Sigmoid colon (tissue), 7 donors: ENCODE results near the gene SORCS2. TPM values are rescaled to one million over a fixed set of nuclear protein-coding genes. Genes with fewer than 3 reads are reported as not detected.

ENCODE experiments used
- DNase-seq: peaks from one replicate; pipeline ENCODE4 v3.0.0-alpha.2; 2019
- H3K27ac ChIP-seq, 4 donors: fragments of 200-600 bp; sonication (generic); one replicate each; pipeline ENCODE4 v1.5.1; 2016 to 2019; ENCODE audit warnings: mild to moderate bottlenecking in 1 of 4
- H3K27me3 ChIP-seq, 3 donors: fragments of 200-600 bp; sonication (generic); one replicate each; pipeline ENCODE4 v1.5.1; 2019; ENCODE audit warnings: mild to moderate bottlenecking in 1 of 3
- H3K36me3 ChIP-seq, 4 donors: fragments of 200-600 bp; sonication (generic); one replicate each; pipeline ENCODE4 v1.5.1; 2016 to 2019
- H3K4me1 ChIP-seq, 4 donors: fragments of 200-600 bp; sonication (generic); one replicate each; pipeline ENCODE4 v1.5.1; 2017 to 2019
- H3K4me3 ChIP-seq, 4 donors: fragments of 200-600 bp; sonication (generic); one replicate each; pipeline ENCODE4 v1.5.1; 2017 to 2019; ENCODE audit warnings: mild to moderate bottlenecking in 2 of 4, moderate library complexity in 1 of 4
- H3K9me3 ChIP-seq, 4 donors: fragments of 200-600 bp in 3 of 4; sonication (generic) in 3 of 4; one replicate each; pipeline versions ENCODE4 v1.5.1 to v1.6.1; 2013 to 2019
- EP300 ChIP-seq, 4 donors: sonication (generic); formaldehyde crosslinking; IDR thresholded peaks; one replicate each; pipeline ENCODE4 v1.6.1; 2017; ENCODE audit warnings: antibody characterized with exemption in 4 of 4
- POLR2A ChIP-seq, 2 donors: fragments of 450-650 bp; IDR thresholded peaks; one replicate each; pipeline ENCODE4 v1.6.1; 2016; ENCODE audit warnings: antibody characterized with exemption in 2 of 2, mild to moderate bottlenecking in 2 of 2, moderate library complexity in 2 of 2
- POLR2AphosphoS5 ChIP-seq, 4 donors: sonication (generic); formaldehyde crosslinking; IDR thresholded peaks; one replicate each; pipeline ENCODE4 v1.6.1; 2017; ENCODE audit warnings: antibody characterized with exemption in 4 of 4
- WGBS, 2 donors: extraction: QIAGEN DNeasy Blood & Tissue Kit; methylation state at CpG; one replicate each; pipeline ENCODE4 v1.1.7; 2013; 5-methylcytosine and 5-hydroxymethylcytosine counted together
- intact Hi-C: fragments of 100-400 bp; cut with DNase I; formaldehyde crosslinking; loops from one replicate; pipeline ENCODE4 v1.15.1; 2023
- polyA plus RNA-seq, 3 donors: library from polyadenylated mRNA; stranded (reverse); fragments of 200-250 nt; gene quantifications; one replicate each; pipeline ENCODE4 v1.2.3, GENCODE V29; 2013
- total RNA-seq, 4 donors: library from RNA; depleted of rRNA; stranded (reverse); fragments of >200 nt; gene quantifications; one replicate each; pipeline ENCODE4 v1.1.0, GENCODE V29; 2016
- TF ChIP-seq, protein P1 (sequence below), 4 experiments: fragments of 450-650 bp in 3 of 4; fragments of 200-600 bp in 1 of 4; IDR thresholded peaks; one replicate each; pipeline ENCODE4 v1.5.1; 2016 to 2019; ENCODE audit warnings: antibody characterized with exemption in 4 of 4, mild to moderate bottlenecking in 3 of 4, moderate library complexity in 2 of 4
- donor health status: healthy with polysubstance abuse.
- donor health status: Bipolar disorder and iron deficiency.
- donor health status: healthy.

SORCS2 gene
- total and polyA plus RNA-seq, 7 donors, result 1.8 to 6.4 (median 3.9) TPM; not detected in 2

- no peaks in the 10 kb centered on the region for H3K9me3 ChIP-seq
- 83 to 88% methylated on average over 2 of the region's 2 CpGs for WGBS, 2 donors
- H3K27me3 ChIP-seq, result no peaks in the 10 kb centered on the region
- intact Hi-C loops, result no loop called here
- no peak overlapping the region for H3K4me3 ChIP-seq
- DNase-seq, result no peak
- H3K4me1 ChIP-seq, result peaks cover 0 to 36% (median 29%) of the 10 kb centered on the region in 4 donors
- H3K36me3 ChIP-seq, result no peaks in the 10 kb centered on the region
- no peak overlapping the region for H3K27ac ChIP-seq
- TF ChIP-seq POLR2AphosphoS5 (IDR thresholded peaks at IDR 0.05) (no peak), POLR2A (IDR thresholded peaks at IDR 0.05) (no peak), EP300 (IDR thresholded peaks at IDR 0.05) (no peak)
- TF ChIP-seq, protein P1, sequence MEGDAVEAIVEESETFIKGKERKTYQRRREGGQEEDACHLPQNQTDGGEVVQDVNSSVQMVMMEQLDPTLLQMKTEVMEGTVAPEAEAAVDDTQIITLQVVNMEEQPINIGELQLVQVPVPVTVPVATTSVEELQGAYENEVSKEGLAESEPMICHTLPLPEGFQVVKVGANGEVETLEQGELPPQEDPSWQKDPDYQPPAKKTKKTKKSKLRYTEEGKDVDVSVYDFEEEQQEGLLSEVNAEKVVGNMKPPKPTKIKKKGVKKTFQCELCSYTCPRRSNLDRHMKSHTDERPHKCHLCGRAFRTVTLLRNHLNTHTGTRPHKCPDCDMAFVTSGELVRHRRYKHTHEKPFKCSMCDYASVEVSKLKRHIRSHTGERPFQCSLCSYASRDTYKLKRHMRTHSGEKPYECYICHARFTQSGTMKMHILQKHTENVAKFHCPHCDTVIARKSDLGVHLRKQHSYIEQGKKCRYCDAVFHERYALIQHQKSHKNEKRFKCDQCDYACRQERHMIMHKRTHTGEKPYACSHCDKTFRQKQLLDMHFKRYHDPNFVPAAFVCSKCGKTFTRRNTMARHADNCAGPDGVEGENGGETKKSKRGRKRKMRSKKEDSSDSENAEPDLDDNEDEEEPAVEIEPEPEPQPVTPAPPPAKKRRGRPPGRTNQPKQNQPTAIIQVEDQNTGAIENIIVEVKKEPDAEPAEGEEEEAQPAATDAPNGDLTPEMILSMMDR (IDR thresholded peaks at IDR 0.05), result no peak
Observed at GRCh38 chr4:7400671-7401298, 208.4 kb downstream of the SORCS2 start.

DNA sequence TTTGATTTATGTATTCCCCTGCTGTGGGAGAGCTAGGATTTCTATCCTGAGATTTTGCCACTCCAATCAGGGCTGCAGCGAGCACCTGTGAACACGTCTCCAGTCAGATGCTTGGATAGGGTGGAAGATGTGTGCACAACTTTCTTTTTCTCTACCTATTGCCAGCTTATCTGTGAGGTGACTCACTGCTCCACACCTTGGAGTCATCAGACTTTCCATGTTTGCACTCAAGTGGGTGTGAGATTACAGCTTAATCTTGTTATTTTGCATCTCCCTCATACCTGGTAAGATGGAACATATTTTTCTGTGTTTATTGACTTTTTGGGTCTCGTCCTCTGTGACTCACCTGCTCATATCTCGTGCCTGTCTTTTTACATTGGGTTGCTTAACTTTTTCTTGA, 210.2 kb downstream of the SORCS2 start:
- TF ChIP-seq EP300 (IDR thresholded peaks at IDR 0.05), result no peak
- no peak for TF ChIP-seq POLR2A (IDR thresholded peaks at IDR 0.05)
- TF ChIP-seq, protein P1 (IDR thresholded peaks at IDR 0.05), result no peak
- TF ChIP-seq POLR2AphosphoS5 (IDR thresholded peaks at IDR 0.05), result no peak
- no peaks in the 10 kb centered on the region for H3K36me3 ChIP-seq
- H3K4me1 ChIP-seq, result peaks cover 0 to 33% (median 25%) of the 10 kb centered on the region in 4 donors
- H3K27ac ChIP-seq, result peak overlapping the region in 1 of 4 donors; percentile 71
- 16 to 53% methylated on average over 4 of the region's 4 CpGs for WGBS, 2 donors
- no peak for DNase-seq
- intact Hi-C loops, result no loop called here
- H3K4me3 ChIP-seq, result no peak overlapping the region
- no peaks in the 10 kb centered on the region for H3K9me3 ChIP-seq
- no peaks in the 10 kb centered on the region for H3K27me3 ChIP-seq

GRCh38 chr4:7403001-7403400, 210.7 kb downstream of the SORCS2 start:
- intact Hi-C loops, result no loop called here
- TF ChIP-seq EP300 (IDR thresholded peaks at IDR 0.05) (peak in 1 of 4 donors; percentile 20), POLR2AphosphoS5 (IDR thresholded peaks at IDR 0.05) (peak; percentile 19 to 83 (median 76))
- TF ChIP-seq, protein P1 (IDR thresholded peaks at IDR 0.05), result no peak
- no peaks in the 10 kb centered on the region for H3K36me3 ChIP-seq
- WGBS, 2 donors, result 50 to 64% methylated on average over 3 of the region's 3 CpGs
- H3K4me3 ChIP-seq, result no peak overlapping the region
- DNase-seq, result peak; percentile 71
- peaks cover 0 to under 1% (median under 1%) of the 10 kb centered on the region in 4 donors for H3K9me3 ChIP-seq
- no peaks in the 10 kb centered on the region for H3K27me3 ChIP-seq
- peaks cover 0 to 28% (median 20%) of the 10 kb centered on the region in 4 donors for H3K4me1 ChIP-seq
- H3K27ac ChIP-seq, result peak overlapping the region in 2 of 4 donors; percentile 57 to 71

DNA sequence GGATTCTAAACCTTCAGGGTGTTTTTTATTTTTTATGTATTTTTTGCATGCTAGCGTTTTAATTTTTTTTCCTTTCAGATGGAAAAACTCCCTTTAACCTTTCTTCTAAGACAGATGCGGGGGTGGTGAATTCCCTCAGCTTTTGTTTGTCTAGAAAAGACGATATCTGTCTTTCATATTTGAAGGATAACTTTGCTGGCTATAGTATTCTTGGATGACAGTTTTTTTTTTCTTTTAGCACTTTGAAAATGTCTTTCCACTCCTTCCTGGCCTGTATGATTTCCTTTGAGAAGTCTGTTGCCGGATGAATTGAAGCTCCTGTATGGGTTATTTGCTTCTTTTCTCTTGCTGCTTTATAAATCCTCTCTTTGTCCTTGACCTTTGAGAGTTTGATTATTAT, 215.8 kb downstream of the SORCS2 start:
- TF ChIP-seq EP300 (IDR thresholded peaks at IDR 0.05) (no peak), POLR2A (IDR thresholded peaks at IDR 0.05) (no peak), POLR2AphosphoS5 (IDR thresholded peaks at IDR 0.05) (no peak)
- TF ChIP-seq, protein P1 (IDR thresholded peaks at IDR 0.05), result no peak
- no peak overlapping the region for H3K27ac ChIP-seq
- intact Hi-C loops, result no loop called here
- H3K4me3 ChIP-seq, result no peak overlapping the region
- no peak for DNase-seq
- H3K4me1 ChIP-seq, result peaks cover 0 to 35% (median 29%) of the 10 kb centered on the region in 4 donors
- WGBS, 2 donors, result 81 to 88% methylated on average over 4 of the region's 4 CpGs
- H3K27me3 ChIP-seq, result no peaks in the 10 kb centered on the region
- peaks cover 0 to 9% (median 3%) of the 10 kb centered on the region in 4 donors for H3K9me3 ChIP-seq
- no peaks in the 10 kb centered on the region for H3K36me3 ChIP-seq
